Breast epithelium (tissue), 3 donors: ENCODE measurements around the gene SPECC1L.

Experiments used
- CTCF ChIP-seq, 3 donors: fragments of 450-650 bp; IDR thresholded peaks; one replicate each; pipeline ENCODE4 v1.5.1; 2016 to 2017; ENCODE audit warnings: antibody characterized with exemption in 3 of 3, mild to moderate bottlenecking in 3 of 3, moderate library complexity in 3 of 3
- POLR2A ChIP-seq: fragments of 450-650 bp; IDR thresholded peaks from one replicate; pipeline ENCODE4 v1.6.1; 2016; ENCODE audit warnings: antibody characterized with exemption, mild to moderate bottlenecking, moderate library complexity
- POLR2AphosphoS5 ChIP-seq, 3 donors: sonication (generic); formaldehyde crosslinking; IDR thresholded peaks; one replicate each; pipeline ENCODE4 v1.6.1; 2017; ENCODE audit warnings: antibody characterized with exemption in 3 of 3

GRCh38 chr22:24411256-24412004 lies 140.8 kb downstream of the SPECC1L start:
- TF ChIP-seq POLR2A (no peak), CTCF (IDR thresholded peaks at IDR 0.05) (no peak), POLR2AphosphoS5 (IDR thresholded peaks at IDR 0.05) (no peak)
